ENCODE measurements around the gene ATG5. TPM values are rescaled to one million over a fixed set of nuclear protein-coding genes. Genes with fewer than 3 reads are reported as not detected.

Gene ATG5
- polyA plus RNA-seq, 6 donors from 2014 or later, result 33.6 to 44.4 (median 40.3) TPM

GRCh38 chr6:106300020-106300780 is 25.4 kb downstream of the ATG5 start:
- no peak overlapping the region for H3K27ac Mint-ChIP-seq
- DNase-seq, result no peak
- H3K9me3 Mint-ChIP-seq, result no peaks in the 10 kb centered on the region
- H3K4me3 Mint-ChIP-seq, result no peak overlapping the region
- peaks cover 7 to 9% of the 10 kb centered on the region in 2 donors for H3K36me3 Mint-ChIP-seq
- ATAC-seq (ENCODE audit: low read depth in 2 of 2), result no peak
- peaks cover 0 to 5% (median 0%) of the 10 kb centered on the region in 3 donors for H3K4me1 Mint-ChIP-seq
- no peaks in the 10 kb centered on the region for H3K27me3 Mint-ChIP-seq

GRCh38 chr6:106293116-106293515 is 32.4 kb downstream of the ATG5 start:
- H3K27ac Mint-ChIP-seq, result no peak overlapping the region
- H3K9me3 Mint-ChIP-seq, result peaks cover 0 to 1% (median 0%) of the 10 kb centered on the region in 7 donors
- H3K4me1 Mint-ChIP-seq, result peaks cover 0 to 7% (median 5%) of the 10 kb centered on the region in 3 donors
- H3K4me3 Mint-ChIP-seq, result no peak overlapping the region
- no peak for ATAC-seq (ENCODE audit: low read depth in 2 of 2)
- peaks cover 11 to 18% of the 10 kb centered on the region in 2 donors for H3K36me3 Mint-ChIP-seq
- H3K27me3 Mint-ChIP-seq, result no peaks in the 10 kb centered on the region
- DNase-seq, result no peak

GRCh38 chr6:106290954-106291353 is 34.6 kb downstream of the ATG5 start:
- Mint-ChIP-seq H3K36me3 (peaks cover 11 to 18% of the 10 kb centered on the region in 2 donors), H3K27me3 (no peaks in the 10 kb centered on the region), H3K9me3 (peaks cover 0 to 3% (median 0%) of the 10 kb centered on the region in 7 donors), H3K27ac (no peak overlapping the region), H3K4me3 (no peak overlapping the region), H3K4me1 (peaks cover 5 to 22% (median 11%) of the 10 kb centered on the region in 3 donors)
- ATAC-seq (ENCODE audit: low read depth in 2 of 2) (no peak), DNase-seq (no peak)

- ATAC-seq (ENCODE audit: low read depth in 2 of 2) (no peak), DNase-seq (no peak)
- Mint-ChIP-seq H3K4me1 (peaks cover 7 to 28% (median 16%) of the 10 kb centered on the region in 3 donors), H3K36me3 (peaks cover 14 to 19% of the 10 kb centered on the region in 2 donors), H3K27me3 (no peaks in the 10 kb centered on the region), H3K4me3 (no peak overlapping the region), H3K9me3 (peaks cover 0 to 5% (median 0%) of the 10 kb centered on the region in 7 donors), H3K27ac (no peak overlapping the region)
Observed at GRCh38 chr6:106290032-106290431, 35.5 kb downstream of the ATG5 start.

GRCh38 chr6:106287215-106287614 is 38.3 kb downstream of the ATG5 start:
- H3K4me3 Mint-ChIP-seq, result no peak overlapping the region
- peaks cover 18% of the 10 kb centered on the region in 2 donors for H3K36me3 Mint-ChIP-seq
- peak overlapping the region in 1 of 6 donors; percentile 39 for H3K27ac Mint-ChIP-seq
- DNase-seq (no peak), ATAC-seq (ENCODE audit: low read depth in 2 of 2) (no peak)
- H3K4me1 Mint-ChIP-seq, result peaks cover 10 to 38% (median 19%) of the 10 kb centered on the region in 3 donors
- peaks cover 0 to 7% (median 0%) of the 10 kb centered on the region in 7 donors for H3K9me3 Mint-ChIP-seq
- no peaks in the 10 kb centered on the region for H3K27me3 Mint-ChIP-seq

- H3K27ac Mint-ChIP-seq, result no peak overlapping the region
- H3K4me3 Mint-ChIP-seq, result no peak overlapping the region
- ATAC-seq (ENCODE audit: low read depth in 2 of 2), result no peak
- H3K27me3 Mint-ChIP-seq, result no peaks in the 10 kb centered on the region
- DNase-seq, result no peak
- peaks cover 13 to 41% (median 19%) of the 10 kb centered on the region in 3 donors for H3K4me1 Mint-ChIP-seq
- peaks cover 13% of the 10 kb centered on the region in 2 donors for H3K36me3 Mint-ChIP-seq
- peaks cover 0 to 7% (median 0%) of the 10 kb centered on the region in 7 donors for H3K9me3 Mint-ChIP-seq
Observed at GRCh38 chr6:106286746-106287145, 38.8 kb downstream of the ATG5 start.

- H3K9me3 Mint-ChIP-seq, result peaks cover 0 to 5% (median 0%) of the 10 kb centered on the region in 7 donors
- DNase-seq, result no peak
- H3K4me3 Mint-ChIP-seq, result no peak overlapping the region
- no peaks in the 10 kb centered on the region for H3K27me3 Mint-ChIP-seq
- peaks cover 13 to 44% (median 19%) of the 10 kb centered on the region in 3 donors for H3K4me1 Mint-ChIP-seq
- H3K27ac Mint-ChIP-seq, result no peak overlapping the region
- peaks cover 19 to 20% of the 10 kb centered on the region in 2 donors for H3K36me3 Mint-ChIP-seq
- ATAC-seq (ENCODE audit: low read depth in 2 of 2), result no peak
Observed at GRCh38 chr6:106283481-106283880, 42.1 kb downstream of the ATG5 start.

- H3K9me3 Mint-ChIP-seq, result peaks cover 0 to 5% (median 0%) of the 10 kb centered on the region in 7 donors
- no peak overlapping the region for H3K27ac Mint-ChIP-seq
- peaks cover 13 to 36% (median 15%) of the 10 kb centered on the region in 3 donors for H3K4me1 Mint-ChIP-seq
- ATAC-seq (ENCODE audit: low read depth in 2 of 2) (no peak), DNase-seq (no peak)
- H3K4me3 Mint-ChIP-seq, result no peak overlapping the region
- H3K36me3 Mint-ChIP-seq, result peaks cover 21 to 25% of the 10 kb centered on the region in 2 donors
- H3K27me3 Mint-ChIP-seq, result no peaks in the 10 kb centered on the region
Observed at GRCh38 chr6:106281661-106282060, 43.9 kb downstream of the ATG5 start.

GRCh38 chr6:106281088-106281487 is 44.5 kb downstream of the ATG5 start:
- H3K36me3 Mint-ChIP-seq, result peaks cover 21 to 28% of the 10 kb centered on the region in 2 donors
- ATAC-seq (ENCODE audit: low read depth in 2 of 2) (no peak), DNase-seq (no peak)
- peak overlapping the region in 1 of 6 donors; percentile 15 for H3K27ac Mint-ChIP-seq
- H3K9me3 Mint-ChIP-seq, result peaks cover 0 to 5% (median 0%) of the 10 kb centered on the region in 7 donors
- peaks cover 9 to 35% (median 10%) of the 10 kb centered on the region in 3 donors for H3K4me1 Mint-ChIP-seq
- H3K27me3 Mint-ChIP-seq, result no peaks in the 10 kb centered on the region
- no peak overlapping the region for H3K4me3 Mint-ChIP-seq

GRCh38 chr6:106279179-106279578 is 46.4 kb downstream of the ATG5 start:
- Mint-ChIP-seq H3K27me3 (no peaks in the 10 kb centered on the region), H3K4me3 (no peak overlapping the region), H3K36me3 (peaks cover 14 to 22% of the 10 kb centered on the region in 2 donors), H3K27ac (peak overlapping the region in 1 of 6 donors; percentile 91), H3K4me1 (peaks cover 0 to 24% (median 3%) of the 10 kb centered on the region in 3 donors), H3K9me3 (no peaks in the 10 kb centered on the region)
- no peak for DNase-seq
- no peak for ATAC-seq (ENCODE audit: low read depth in 2 of 2)

- H3K4me1 Mint-ChIP-seq, result peaks cover 0 to 6% (median 5%) of the 10 kb centered on the region in 3 donors
- H3K9me3 Mint-ChIP-seq, result no peaks in the 10 kb centered on the region
- DNase-seq (no peak), ATAC-seq (ENCODE audit: low read depth in 2 of 2) (no peak)
- no peaks in the 10 kb centered on the region for H3K27me3 Mint-ChIP-seq
- H3K36me3 Mint-ChIP-seq, result peaks cover 14 to 22% of the 10 kb centered on the region in 2 donors
- peak overlapping the region in 1 of 6 donors; percentile 30 for H3K27ac Mint-ChIP-seq
- H3K4me3 Mint-ChIP-seq, result no peak overlapping the region
Observed at GRCh38 chr6:106275692-106276091, 49.9 kb downstream of the ATG5 start.

GRCh38 chr6:106273087-106273486 is 52.5 kb downstream of the ATG5 start:
- Mint-ChIP-seq H3K36me3 (peaks cover 0 to 12% of the 10 kb centered on the region in 2 donors), H3K4me1 (peaks cover 0 to 6% (median 5%) of the 10 kb centered on the region in 3 donors), H3K27ac (peak overlapping the region in 4 of 6 donors; percentile 12 to 77 (median 24)), H3K27me3 (no peaks in the 10 kb centered on the region), H3K4me3 (no peak overlapping the region), H3K9me3 (peaks cover 0 to 7% (median 4%) of the 10 kb centered on the region in 7 donors)
- DNase-seq (no peak), ATAC-seq (ENCODE audit: low read depth in 2 of 2) (no peak)

- H3K27ac Mint-ChIP-seq, result no peak overlapping the region
- peaks cover 0 to 16% of the 10 kb centered on the region in 2 donors for H3K36me3 Mint-ChIP-seq
Observed at GRCh38 chr6:106272287-106272686, 53.3 kb downstream of the ATG5 start.

GRCh38 chr6:106270414-106270813 is 55.1 kb downstream of the ATG5 start:
- Mint-ChIP-seq H3K27me3 (no peaks in the 10 kb centered on the region), H3K27ac (no peak overlapping the region), H3K4me1 (peaks cover 3 to 20% (median 12%) of the 10 kb centered on the region in 3 donors), H3K4me3 (no peak overlapping the region), H3K36me3 (peaks cover 8 to 10% of the 10 kb centered on the region in 2 donors), H3K9me3 (peaks cover 5 to 22% (median 16%) of the 10 kb centered on the region in 7 donors)
- ATAC-seq (ENCODE audit: low read depth in 2 of 2), result no peak
- no peak for DNase-seq

More at GRCh38 chr6:106272287-106272686, 53.3 kb downstream of the ATG5 start:
- peaks cover 0 to 10% (median 6%) of the 10 kb centered on the region in 7 donors for H3K9me3 Mint-ChIP-seq
- ATAC-seq (ENCODE audit: low read depth in 2 of 2) (no peak), DNase-seq (no peak)
- no peaks in the 10 kb centered on the region for H3K27me3 Mint-ChIP-seq
- H3K4me1 Mint-ChIP-seq, result peaks cover 3 to 7% (median 6%) of the 10 kb centered on the region in 3 donors
- H3K4me3 Mint-ChIP-seq, result no peak overlapping the region
